Measurements from ENCODE around the gene MAN1C1. TPM values are rescaled to one million over a fixed set of nuclear protein-coding genes. Genes with fewer than 3 reads are reported as not detected.
A peak's percentile ranks its signal among the peaks of the same experiment; 100 is the strongest.

Gene MAN1C1
- total and polyA plus RNA-seq, 9 of the 15 experiments (the other 6 are each of a cell fraction or from before 2014, with no cell fraction given), result 0.04 to 0.44 (median 0.10) TPM; not detected in 3

DNA sequence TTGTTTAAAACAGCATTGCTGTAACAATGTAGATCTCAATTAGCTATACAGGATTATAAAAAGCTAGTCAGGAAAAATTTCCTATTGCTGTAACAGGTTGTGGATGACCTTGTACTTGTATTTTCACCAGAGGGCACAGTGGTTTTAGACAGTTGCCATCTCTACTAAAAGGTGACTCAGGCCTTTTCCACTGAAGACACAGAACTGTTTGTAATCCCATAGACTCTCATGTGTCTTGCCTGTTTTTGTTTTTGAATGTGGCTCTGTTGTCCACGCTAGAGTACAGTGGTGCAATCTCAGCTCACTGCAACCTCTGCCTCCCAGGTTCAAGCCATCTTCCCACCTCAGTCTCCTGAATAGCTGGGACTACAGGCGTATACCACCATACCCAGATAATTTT is 209.0 kb downstream of the MAN1C1 start:
- no peak for DNase-seq (ENCODE audit: extremely low read depth in 1 of 4, low spot score in 3 of 4)

More for the DNA sequence above, 209.0 kb downstream of the MAN1C1 start:
- no peak overlapping the region for H3K4me3 ChIP-seq
- intact Hi-C loops (cut with micrococcal nuclease) (loop anchor here (10.0 kb wide), 1 partner anchor 169 kb away; the partner anchor contains the start of gene PAFAH2), in situ Hi-C loops (cut with MboI) (no loop called here)
- peaks cover 79% of the 10 kb centered on the region for H3K36me3 ChIP-seq (ENCODE audit: control insufficient read depth, insufficient read depth, low read length)
- no peak overlapping the region for H2AFZ ChIP-seq (ENCODE audit: low read depth, low read length)
- H3K4me1 ChIP-seq (replicated peaks in 1 of 2; ENCODE audit: control insufficient read depth in 2 of 2, insufficient read depth in 2 of 2, low read length in 2 of 2), result peaks cover 18% of the 10 kb centered on the region in 2 experiments
- peaks cover 16% of the 10 kb centered on the region for H4K20me1 ChIP-seq (replicated peaks; ENCODE audit: control insufficient read depth, insufficient read depth, low read length)
- H3K27ac ChIP-seq (ENCODE audit: extremely low read depth, low read depth, low read length), result no peak overlapping the region
- no peaks in the 10 kb centered on the region for H3K9me1 ChIP-seq (ENCODE audit: control insufficient read depth, insufficient read depth, low read length)
- no peak overlapping the region for H3K4me2 ChIP-seq (ENCODE audit: insufficient read depth, low read length)
- no peaks in the 10 kb centered on the region for H3K9me3 ChIP-seq (replicated peaks; ENCODE audit: control insufficient read depth, insufficient read depth, low read depth, low read length)
- H3K79me2 ChIP-seq (ENCODE audit: control insufficient read depth, insufficient read depth, low read length), result peaks cover 40% of the 10 kb centered on the region
- no peaks in the 10 kb centered on the region for H3K27me3 ChIP-seq (ENCODE audit: control insufficient read depth in 2 of 2, insufficient read depth in 2 of 2, low read length in 2 of 2)
- no peak overlapping the region for H3K9ac ChIP-seq (ENCODE audit: insufficient read depth in 1 of 2, low read depth in 2 of 2, low read length in 2 of 2)
- ChIA-PET POLR2A (interaction anchor here (0.6 to 11.2 kb wide), 9 partner anchors 9 to 1254 kb away, joined by 3 to 108 read pairs (median 3); no protein-coding TSS in a partner anchor), CTCF (ENCODE audit: low intra/inter-chr PET ratio) (interaction anchor here (1.2 kb wide), 1 partner anchor 172 kb away, joined by 3 read pairs; the partner anchor contains the start of gene PAFAH2)
- BruUV-seq (replicated peaks), result no TSS peak
- TF ChIP-seq GABPB2 (CRISPR knock-in tag; conservative IDR thresholded peaks at IDR 0.05) (no peak), C11orf30 (IDR thresholded peaks at IDR 0.05; ENCODE audit: low read depth) (peak; percentile 54; the same call in 1 of the 2 replicates), POLR2H (tag; IDR thresholded peaks at IDR 0.05; ENCODE audit: low read depth) (peak; percentile 21; the same call in 1 of the 2 replicates), ZNF316 (IDR thresholded peaks at IDR 0.05) (peak; percentile 46; the same call in 1 of the 2 replicates), ZNF518B (CRISPR knock-in tag; IDR thresholded peaks at IDR 0.05) (no peak), NFE2 (IDR thresholded peaks at IDR 0.05; ENCODE audit: low read depth) (peak; percentile 67), ZNF592 (IDR thresholded peaks at IDR 0.05) (0 out of 2 replicates have a peak, but pooled peaks have one; percentile 21)
- FAIRE-seq, result no peak
- no peak for ATAC-seq
- 73% methylated on average over 2 of the region's 2 CpGs for WGBS (ENCODE audit: insufficient coverage, low coverage, missing lambda C conversion rate)
